Neural crest cell (in vitro differentiated cells): ENCODE measurements around the gene FIG4. TPM values are rescaled to one million over a fixed set of nuclear protein-coding genes. Genes with fewer than 3 reads are reported as not detected.
A peak's percentile ranks its signal among the peaks of the same experiment; 100 is the strongest.
"Not testable (repeated sequence)": the region's sequence is repeated elsewhere in the genome, so short reads cannot be mapped to it uniquely, and the experiment has no call there.

ENCODE experiments used
- DNase-seq: peaks from one replicate; pipeline ENCODE4 v3.0.0; 2021; ENCODE audit warnings: low read depth, mixed read lengths, low spot score
- H3K27ac Mint-ChIP-seq: one replicate; pipeline ENCODE4 v1.8.0; 2021; ENCODE audit warnings: mild to moderate bottlenecking, mixed read lengths; ENCODE audit not compliant: unreplicated experiment
- H3K27me3 Mint-ChIP-seq: 2 replicates; pipeline ENCODE4 v1.8.0; 2021; ENCODE audit warnings: low read depth, mild to moderate bottlenecking, mixed read lengths
- H3K36me3 Mint-ChIP-seq: 2 replicates; pipeline ENCODE4 v1.8.0; 2021; ENCODE audit warnings: low read depth, mild to moderate bottlenecking, mixed read lengths
- H3K4me1 Mint-ChIP-seq: 2 replicates; pipeline ENCODE4 v1.8.0; 2021; ENCODE audit warnings: mixed read lengths
- H3K4me3 Mint-ChIP-seq: one replicate; pipeline ENCODE4 v1.8.0; 2021; ENCODE audit warnings: mild to moderate bottlenecking, mixed read lengths
- H3K9me3 Mint-ChIP-seq: 2 replicates; pipeline ENCODE4 v1.8.0; 2021; ENCODE audit warnings: mixed read lengths
- CTCF ChIP-seq: fragments of 200-600 bp; sonication (generic); conservative IDR thresholded peaks from 2 replicates; pipeline ENCODE4 v1.5.0; 2021; ENCODE audit warnings: antibody characterized with exemption, mild to moderate bottlenecking
- total RNA-seq: library from RNA; stranded (reverse); gene quantifications from 2 replicates; pipeline ENCODE4 v1.2.1, GENCODE V29; 2021

The FIG4 gene
- total RNA-seq, 1 donor from 2014 or later: 12.7 TPM

GRCh38 chr6:109769213-109769612 is 78.1 kb downstream of the FIG4 start:
- DNase-seq: no peak
- Mint-ChIP-seq H3K4me1 (no peaks in the 10 kb centered on the region), H3K27ac (no peak overlapping the region), H3K9me3 (no peaks in the 10 kb centered on the region), H3K27me3 (no peaks in the 10 kb centered on the region), H3K4me3 (no peak overlapping the region), H3K36me3 (peaks cover 12% of the 10 kb centered on the region)
- no peak for TF ChIP-seq CTCF

GRCh38 chr6:109770047-109770446 is 79.0 kb downstream of the FIG4 start:
- Mint-ChIP-seq H3K36me3 (peaks cover 12% of the 10 kb centered on the region), H3K9me3 (no peaks in the 10 kb centered on the region), H3K4me3 (no peak overlapping the region), H3K27me3 (no peaks in the 10 kb centered on the region), H3K27ac (no peak overlapping the region), H3K4me1 (no peaks in the 10 kb centered on the region)
- no peak for DNase-seq
- TF ChIP-seq CTCF: no peak

GRCh38 chr6:109770779-109771178 is 79.7 kb downstream of the FIG4 start:
- H3K9me3 Mint-ChIP-seq: no peaks in the 10 kb centered on the region

GRCh38 chr6:109771939-109772755 is 81.1 kb downstream of the FIG4 start:
- H3K9me3 Mint-ChIP-seq, H3K4me1 Mint-ChIP-seq, DNase-seq, H3K27ac Mint-ChIP-seq, H3K4me3 Mint-ChIP-seq, H3K27me3 Mint-ChIP-seq: not testable (repeated sequence)
- H3K36me3 Mint-ChIP-seq: peaks cover 14% of the 10 kb centered on the region

More at GRCh38 chr6:109770779-109771178, 79.7 kb downstream of the FIG4 start:
- Mint-ChIP-seq H3K27me3 (no peaks in the 10 kb centered on the region), H3K4me1 (no peaks in the 10 kb centered on the region), H3K36me3 (peaks cover 12% of the 10 kb centered on the region), H3K4me3 (no peak overlapping the region), H3K27ac (peak overlapping the region; percentile 52)
- DNase-seq: no peak
- TF ChIP-seq CTCF: no peak

- H3K9me3 Mint-ChIP-seq: no peaks in the 10 kb centered on the region
- no peaks in the 10 kb centered on the region for H3K27me3 Mint-ChIP-seq
- H3K4me1 Mint-ChIP-seq: no peaks in the 10 kb centered on the region
- no peak overlapping the region for H3K4me3 Mint-ChIP-seq
- no peak for TF ChIP-seq CTCF
- peaks cover 12% of the 10 kb centered on the region for H3K36me3 Mint-ChIP-seq
- H3K27ac Mint-ChIP-seq: peak overlapping the region; percentile 28
- DNase-seq: no peak
These were observed 81.9 kb downstream of the FIG4 start for GRCh38 chr6:109772883-109773431.

GRCh38 chr6:109781001-109781400 is 89.9 kb downstream of the FIG4 start:
- Mint-ChIP-seq H3K9me3 (peaks cover under 1% of the 10 kb centered on the region), H3K4me3 (no peak overlapping the region), H3K27ac (no peak overlapping the region), H3K36me3 (peaks cover 1% of the 10 kb centered on the region), H3K4me1 (no peaks in the 10 kb centered on the region), H3K27me3 (no peaks in the 10 kb centered on the region)
- DNase-seq: no peak
- TF ChIP-seq CTCF: no peak
